Gastroesophageal sphincter (tissue), 4 donors: ENCODE measurements around the gene IQSEC1. TPM values are rescaled to one million over a fixed set of nuclear protein-coding genes. Genes with fewer than 3 reads are reported as not detected.

Experiments used
- ATAC-seq: fragments of 150-250 bp; one replicate; pipeline ENCODE4 v1.9.1; 2016; ENCODE audit warnings: mild to moderate bottlenecking, moderate library complexity
- H3K27ac ChIP-seq, 4 donors: fragments of 200-600 bp; sonication (generic) in 3 of 4; 1 replicate in 3 of 4; 2 replicates in 1 of 4; pipeline ENCODE4 v1.5.1; 2016 to 2019
- H3K27me3 ChIP-seq: fragments of 200-600 bp; sonication (generic); one replicate; pipeline ENCODE4 v1.5.1; 2019
- H3K36me3 ChIP-seq, 2 donors: fragments of 200-600 bp; sonication (generic); one replicate each; pipeline ENCODE4 v1.5.1; 2019; ENCODE audit warnings: control low read depth in 1 of 2
- H3K4me1 ChIP-seq, 3 donors: fragments of 200-600 bp; sonication (generic); 1 replicate in 2 of 3; 2 replicates in 1 of 3; pipeline ENCODE4 v1.5.1; 2016 to 2019; ENCODE audit warnings: control low read depth in 2 of 3
- H3K4me3 ChIP-seq, 2 donors: fragments of 200-600 bp; sonication (generic); one replicate each; pipeline ENCODE4 v1.5.1; 2019; ENCODE audit warnings: mild to moderate bottlenecking in 1 of 2, moderate library complexity in 1 of 2
- H3K9me3 ChIP-seq, 3 donors: fragments of 200-600 bp; sonication (generic); one replicate each; pipeline ENCODE4 v1.5.1; 2017 to 2019; ENCODE audit warnings: control low read depth in 2 of 3
- CTCF ChIP-seq, 4 experiments: fragments of 200-600 bp in 2 of 4; fragments of 450-650 bp in 2 of 4; sonication (generic) in 1 of 4; IDR thresholded peaks; one replicate each; pipeline ENCODE4 v1.5.1; 2017 to 2019; ENCODE audit warnings: antibody characterized with exemption in 4 of 4, mild to moderate bottlenecking in 2 of 4, moderate library complexity in 2 of 4
- EP300 ChIP-seq: sonication (generic); formaldehyde crosslinking; IDR thresholded peaks from one replicate; pipeline ENCODE4 v1.6.1; 2017; ENCODE audit warnings: antibody characterized with exemption, mild to moderate bottlenecking
- POLR2A ChIP-seq, 2 donors: fragments of 450-650 bp; IDR thresholded peaks; one replicate each; pipeline ENCODE4 v1.6.1; 2017; ENCODE audit warnings: antibody characterized with exemption in 2 of 2, mild to moderate bottlenecking in 2 of 2, moderate library complexity in 1 of 2
- POLR2AphosphoS5 ChIP-seq: sonication (generic); formaldehyde crosslinking; IDR thresholded peaks from one replicate; pipeline ENCODE4 v1.6.1; 2017; ENCODE audit warnings: antibody characterized with exemption
- WGBS, 2 donors: methylation state at CpG; one replicate each; pipeline ENCODE4 v1.1.5; 2018; ENCODE audit warnings: low coverage in 1 of 2; 5-methylcytosine and 5-hydroxymethylcytosine counted together
- total RNA-seq, 4 donors: library from RNA; depleted of rRNA; stranded (reverse); fragments of >200 nt; gene quantifications; one replicate each; pipeline ENCODE4 v1.1.0, GENCODE V29; 2016

Gene IQSEC1
- total RNA-seq, 4 donors from 2014 or later, result 49.5 to 104 (median 61.7) TPM

GRCh38 chr3:13045904-13046568, 27.2 kb downstream of the IQSEC1 start:
- Histone ChIP-seq H3K9me3 (no peaks in the 10 kb centered on the region), H3K4me1 (no peaks in the 10 kb centered on the region), H3K36me3 (no peaks in the 10 kb centered on the region), H3K27ac (no peak overlapping the region), H3K4me3 (no peak overlapping the region), H3K27me3 (no peaks in the 10 kb centered on the region)
- ATAC-seq, result peak; percentile 60
- TF ChIP-seq CTCF (IDR thresholded peaks at IDR 0.05) (no peak), POLR2AphosphoS5 (no peak), EP300 (no peak), POLR2A (IDR thresholded peaks at IDR 0.05) (no peak)
- 77 to 91% methylated on average over 7 to 12 of the region's 22 CpGs for WGBS, 2 donors

- Histone ChIP-seq H3K27me3 (no peaks in the 10 kb centered on the region), H3K9me3 (no peaks in the 10 kb centered on the region), H3K4me1 (no peaks in the 10 kb centered on the region), H3K27ac (no peak overlapping the region), H3K4me3 (no peak overlapping the region), H3K36me3 (no peaks in the 10 kb centered on the region)
- ATAC-seq, result no peak
- TF ChIP-seq POLR2AphosphoS5 (no peak), POLR2A (IDR thresholded peaks at IDR 0.05) (no peak), CTCF (IDR thresholded peaks at IDR 0.05) (no peak), EP300 (no peak)
- 80% methylated on average over 3 of the region's 16 CpGs; no CpG with 5 or more reads in 1 of the 2 donors for WGBS, 2 donors
These were observed 27.9 kb downstream of the IQSEC1 start for GRCh38 chr3:13045241-13045903.

GRCh38 chr3:13044496-13045240, 28.6 kb downstream of the IQSEC1 start:
- no peak for TF ChIP-seq EP300
- Histone ChIP-seq H3K27ac (no peak overlapping the region), H3K4me3 (no peak overlapping the region), H3K36me3 (no peaks in the 10 kb centered on the region), H3K9me3 (no peaks in the 10 kb centered on the region), H3K27me3 (no peaks in the 10 kb centered on the region), H3K4me1 (peaks cover 0 to 1% (median 0%) of the 10 kb centered on the region in 3 donors)
- WGBS, 2 donors, result 96% methylated on average over 3 of the region's 13 CpGs; no CpG with 5 or more reads in 1 of the 2 donors
- ATAC-seq, result no peak

- Histone ChIP-seq H3K27ac (no peak overlapping the region), H3K4me3 (no peak overlapping the region), H3K27me3 (no peaks in the 10 kb centered on the region), H3K4me1 (peaks cover 0 to 10% (median 0%) of the 10 kb centered on the region in 3 donors), H3K36me3 (no peaks in the 10 kb centered on the region), H3K9me3 (no peaks in the 10 kb centered on the region)
- no peak for ATAC-seq
- WGBS, 2 donors, result 80% methylated on average over 1 of the region's 9 CpGs; no CpG with 5 or more reads in 1 of the 2 donors
- TF ChIP-seq CTCF (IDR thresholded peaks at IDR 0.05), result no peak
- TF ChIP-seq POLR2AphosphoS5, result no peak
- TF ChIP-seq EP300, result no peak
- no peak for TF ChIP-seq POLR2A (IDR thresholded peaks at IDR 0.05)
These were observed 29.6 kb downstream of the IQSEC1 start for GRCh38 chr3:13043656-13044055.

- Histone ChIP-seq H3K27me3 (no peaks in the 10 kb centered on the region), H3K36me3 (no peaks in the 10 kb centered on the region), H3K4me1 (peaks cover 0 to 10% (median 0%) of the 10 kb centered on the region in 3 donors), H3K9me3 (no peaks in the 10 kb centered on the region), H3K27ac (no peak overlapping the region), H3K4me3 (no peak overlapping the region)
- 90% methylated on average over 9 of the region's 20 CpGs; no CpG with 5 or more reads in 1 of the 2 donors for WGBS, 2 donors
- ATAC-seq, result no peak
- TF ChIP-seq CTCF (IDR thresholded peaks at IDR 0.05), result no peak
- TF ChIP-seq POLR2AphosphoS5, result no peak
- no peak for TF ChIP-seq EP300
- no peak for TF ChIP-seq POLR2A (IDR thresholded peaks at IDR 0.05)
These were observed 30.4 kb downstream of the IQSEC1 start for GRCh38 chr3:13042715-13043271.
